ENCODE data around the gene PRR5L. TPM values are rescaled to one million over a fixed set of nuclear protein-coding genes. Genes with fewer than 3 reads are reported as not detected.
"Not testable (repeated sequence)": the region's sequence is repeated elsewhere in the genome, so short reads cannot be mapped to it uniquely, and the experiment has no call there.

The PRR5L gene
- total RNA-seq, 4 donors from 2014 or later: 1.1 to 3.4 (median 1.7) TPM

DNA sequence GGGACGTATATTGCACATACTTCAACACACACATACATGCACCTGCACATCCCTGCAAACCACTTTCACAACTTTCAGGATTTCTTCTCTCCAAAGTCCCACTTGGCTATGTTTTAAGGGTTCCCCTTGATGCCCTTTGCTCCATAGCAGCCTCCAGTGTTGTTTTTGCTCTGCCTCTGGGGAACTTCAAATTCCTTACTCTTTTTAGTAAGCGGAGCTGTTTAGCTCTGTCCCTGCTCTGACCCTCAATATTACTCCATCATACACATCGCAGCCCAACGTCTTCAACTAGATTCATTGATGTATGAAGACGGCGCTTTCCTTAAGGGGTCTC is 18.3 kb downstream of the PRR5L start:
- intact Hi-C loops (cut with DNase I; ENCODE audit: low total_unique reads): no loop called here
- WGBS, 2 donors: 77 to 78% methylated on average over 6 of the region's 6 CpGs

DNA sequence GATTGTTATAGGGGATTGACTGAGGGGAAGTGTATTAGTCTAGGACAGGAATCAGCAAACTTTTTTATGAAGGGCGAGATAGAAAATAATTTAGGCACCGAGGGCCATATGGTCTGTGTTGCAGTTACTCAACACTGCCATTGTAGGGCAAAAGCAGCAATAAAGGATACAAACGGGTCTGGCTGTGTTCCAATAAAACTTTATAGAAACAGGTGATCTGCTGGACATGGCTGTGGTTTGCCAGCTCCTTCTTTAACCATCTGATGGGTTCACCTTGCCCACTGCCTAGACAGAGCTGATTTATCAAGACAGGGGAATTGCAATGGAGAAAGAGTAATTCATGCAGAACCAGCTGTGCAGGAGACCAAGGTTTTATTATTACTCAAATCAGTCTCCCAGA is 20.0 kb downstream of the PRR5L start:
- no peak for DNase-seq (ENCODE audit: low spot score in 2 of 2)
- WGBS, 2 donors: 73 to 78% methylated on average over 3 of the region's 3 CpGs
- H3K4me3 ChIP-seq (ENCODE audit: low read depth, poor library complexity, severe bottlenecking): no peak overlapping the region
- no peak for TF ChIP-seq POLR2A (IDR thresholded peaks at IDR 0.05)
- no peak for TF ChIP-seq CTCF (IDR thresholded peaks at IDR 0.05)
- intact Hi-C loops (cut with DNase I; ENCODE audit: low total_unique reads): no loop called here

More for the DNA sequence above, 18.3 kb downstream of the PRR5L start:
- DNase-seq (ENCODE audit: low spot score in 2 of 2): no peak
- no peak overlapping the region for H3K4me3 ChIP-seq (ENCODE audit: low read depth, poor library complexity, severe bottlenecking)
- TF ChIP-seq POLR2A (IDR thresholded peaks at IDR 0.05) (no peak), CTCF (IDR thresholded peaks at IDR 0.05) (no peak)

- WGBS, 2 donors: 44 to 59% methylated on average over 2 of the region's 2 CpGs
- TF ChIP-seq POLR2A (IDR thresholded peaks at IDR 0.05): no peak
- TF ChIP-seq CTCF (IDR thresholded peaks at IDR 0.05): no peak
- intact Hi-C loops (cut with DNase I; ENCODE audit: low total_unique reads): no loop called here
- no peak overlapping the region for H3K4me3 ChIP-seq (ENCODE audit: low read depth, poor library complexity, severe bottlenecking)
- DNase-seq (ENCODE audit: low spot score in 2 of 2): no peak
These were observed 21.9 kb downstream of the PRR5L start for GRCh38 chr11:36317992-36318391.

GRCh38 chr11:36324956-36325355 is 28.9 kb downstream of the PRR5L start:
- intact Hi-C loops (cut with DNase I; ENCODE audit: low total_unique reads); DNase-seq (ENCODE audit: low spot score in 2 of 2); H3K4me3 ChIP-seq (ENCODE audit: low read depth, poor library complexity, severe bottlenecking): not testable (repeated sequence)
- 94 to 95% methylated on average over 15 of the region's 15 CpGs for WGBS, 2 donors

GRCh38 chr11:36325403-36325802 is 29.3 kb downstream of the PRR5L start:
- H3K4me3 ChIP-seq (ENCODE audit: low read depth, poor library complexity, severe bottlenecking); DNase-seq (ENCODE audit: low spot score in 2 of 2); intact Hi-C loops (cut with DNase I; ENCODE audit: low total_unique reads): not testable (repeated sequence)
- WGBS, 2 donors: 87 to 92% methylated on average over 5 of the region's 5 CpGs

DNA sequence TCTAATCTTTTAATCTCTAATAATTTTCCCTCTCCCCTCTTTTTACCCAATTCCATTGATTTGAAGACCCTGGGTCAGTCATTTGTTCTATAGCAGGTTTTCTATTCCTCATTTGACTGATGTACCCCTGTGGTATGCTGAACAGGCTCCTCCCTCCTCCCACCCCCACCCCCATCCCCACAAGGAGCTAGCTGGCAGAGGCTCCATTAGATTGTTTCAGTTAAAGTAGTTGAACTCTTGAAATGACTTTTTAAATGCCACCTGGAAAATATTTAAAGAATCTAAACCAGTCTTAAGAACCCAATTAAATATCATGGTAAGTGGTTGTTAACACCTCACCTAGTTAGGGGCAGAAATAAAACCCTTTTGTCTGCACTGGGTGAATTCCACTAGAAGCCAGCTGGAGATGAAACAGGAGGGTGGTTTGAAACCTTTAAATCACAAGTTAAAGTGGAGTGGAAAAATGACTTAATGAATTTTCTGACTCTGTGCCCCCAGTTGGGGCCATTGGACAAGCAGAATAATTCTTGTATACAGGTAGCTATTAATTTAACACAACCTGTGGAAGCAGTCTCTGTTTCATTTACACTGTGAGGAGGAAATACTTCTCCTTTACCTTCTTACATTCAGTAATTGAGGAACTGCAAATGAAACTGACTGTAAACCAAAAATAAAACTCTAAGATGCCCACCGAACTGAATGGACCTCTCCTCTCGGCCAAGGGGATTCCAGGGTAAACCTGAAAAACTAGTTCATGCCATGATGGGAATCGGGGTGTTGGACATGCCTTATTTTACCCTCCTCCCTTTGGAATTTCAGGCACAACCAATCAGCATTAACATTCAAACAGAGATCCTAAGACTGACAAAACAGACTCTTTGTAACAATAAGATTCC is 30.7 kb downstream of the PRR5L start:
- TF ChIP-seq POLR2A (IDR thresholded peaks at IDR 0.05) (no peak), CTCF (IDR thresholded peaks at IDR 0.05) (no peak)
- no peak overlapping the region for H3K4me3 ChIP-seq (ENCODE audit: low read depth, poor library complexity, severe bottlenecking)
- DNase-seq (ENCODE audit: low spot score in 2 of 2): no peak
- 54 to 58% methylated on average over 3 of the region's 3 CpGs for WGBS, 2 donors
- intact Hi-C loops (cut with DNase I; ENCODE audit: low total_unique reads): no loop called here
